HepG2 (cell line): ENCODE results near the gene RIT2. TPM values are rescaled to one million over a fixed set of nuclear protein-coding genes. Genes with fewer than 3 reads are reported as not detected.

Experiments used
- ATAC-seq: fragments of 200-7000 bp; cut with Tn5 transposase; 3 replicates; pipeline ENCODE4 v1.9.1; 2020; ENCODE audit warnings: mild to moderate bottlenecking, moderate library complexity
- BruUV-seq: library from RNA; stranded (reverse); fragments of 400-500 nt; replicated peaks from 2 replicates; lab custom pipeline; 2021; lab: Mats Ljungman, UMichigan
- CTCF ChIA-PET: fragments of 300-600 bp; formaldehyde crosslinking; extraction: SDS; loops from one replicate; lab custom pipeline; 2021; ENCODE audit warnings: low total read pairs, inconsistent platforms, low intra/inter-chr PET ratio; lab: Yijun Ruan, JAX
- POLR2A ChIA-PET: fragments of 350-600 bp; sonication (Branson Sonifier 250); formaldehyde crosslinking; loops from one replicate; lab custom pipeline; 2020; ENCODE audit warnings: antibody characterized with exemption, inconsistent platforms; lab: Yijun Ruan, JAX
- DNase-seq: peaks from one replicate; pipeline ENCODE4 v3.0.0-alpha.2; 2015; ENCODE audit warnings: low spot score
- FAIRE-seq: peaks from 3 replicates; lab custom pipeline; 2011; peaks lifted over from hg19 to GRCh38; lab: Jason Lieb, UNC
- H2AFZ ChIP-seq: one replicate; pipeline ENCODE4 v1.6.1; 2011; ENCODE audit warnings: low read length, inconsistent platforms
- H3K27ac ChIP-seq: fragments of 300-600 bp; 3 replicates; pipeline ENCODE4 v1.8.0; 2011; ENCODE audit warnings: mixed run types, mild to moderate bottlenecking, mixed read lengths, low read length, inconsistent platforms; ENCODE audit not compliant: insufficient read depth; ENCODE audit errors: extremely low read length
- H3K27me3 ChIP-seq, 2 experiments: fragments of 200-600 bp in 1 of 2; 2 replicates in 1 of 2; 3 replicates in 1 of 2; pipeline versions ENCODE4 v1.6.0 to v1.8.0; 2011; ENCODE audit warnings: low read length in 2 of 2, mild to moderate bottlenecking in 2 of 2, moderate library complexity in 2 of 2, inconsistent platforms in 1 of 2; ENCODE audit not compliant: insufficient read depth in 2 of 2, control insufficient read depth in 1 of 2
- H3K36me3 ChIP-seq, 2 experiments: fragments of 200-600 bp in 1 of 2; replicated peaks in 1 of 2; 2 replicates in 1 of 2; 3 replicates in 1 of 2; pipeline versions ENCODE4 v1.5.1 to v1.8.0; 2011; ENCODE audit warnings: low read length in 2 of 2, inconsistent platforms in 1 of 2; ENCODE audit not compliant: insufficient read depth in 2 of 2, control insufficient read depth in 1 of 2
- H3K4me1 ChIP-seq: 2 replicates; pipeline ENCODE4 v1.5.1; 2012; ENCODE audit warnings: low read length, inconsistent platforms; ENCODE audit not compliant: insufficient read depth
- H3K4me2 ChIP-seq: 2 replicates; pipeline ENCODE4 v1.6.0; 2011; ENCODE audit warnings: low read depth, low read length, inconsistent platforms
- H3K4me3 ChIP-seq, 3 experiments: fragments of 200-600 bp in 1 of 3; sonication (generic), shearing (Covaris generic) in 1 of 3; replicated peaks in 1 of 3; 2 replicates each; pipeline ENCODE4 v1.5.1; 2011 to 2016; ENCODE audit warnings: low read length in 3 of 3, inconsistent platforms in 2 of 3, low read depth in 2 of 3, mild to moderate bottlenecking in 2 of 3, control low read depth in 1 of 3, mixed read lengths in 1 of 3; ENCODE audit not compliant: insufficient read depth in 1 of 3
- H3K79me2 ChIP-seq: one replicate; pipeline ENCODE4 v1.6.1; 2011; ENCODE audit warnings: low read length, inconsistent platforms; ENCODE audit not compliant: insufficient read depth
- H3K9ac ChIP-seq: 2 replicates; pipeline ENCODE4 v1.6.0; 2011; ENCODE audit warnings: mild to moderate bottlenecking, low read depth, low read length, inconsistent platforms; ENCODE audit not compliant: insufficient read depth
- H3K9me3 ChIP-seq: 2 replicates; pipeline ENCODE4 v1.5.1; 2012; ENCODE audit warnings: mild to moderate bottlenecking, low read length
- H4K20me1 ChIP-seq: 2 replicates; pipeline ENCODE4 v1.6.0; 2011; ENCODE audit warnings: inconsistent platforms, mild to moderate bottlenecking, low read length, moderate library complexity; ENCODE audit not compliant: insufficient read depth
- ATF3 ChIP-seq: sonication (generic); formaldehyde crosslinking; IDR thresholded peaks from 2 replicates; pipeline ENCODE4 v1.4.0; 2020; ENCODE audit warnings: missing genetic modification reagents
- BCLAF1 ChIP-seq: fragments of 450-650 bp; IDR thresholded peaks from 2 replicates; pipeline ENCODE4 v1.6.1; 2017; ENCODE audit warnings: mild to moderate bottlenecking
- MAFF ChIP-seq: IDR thresholded peaks from 2 replicates; pipeline ENCODE4 v1.6.1; 2011; ENCODE audit warnings: low read depth, low read length, improper control_type of control experiment
- MAFK ChIP-seq, 2 experiments: IDR thresholded peaks in 1 of 2; conservative IDR thresholded peaks in 1 of 2; 2 replicates each; pipeline ENCODE4 v1.6.1; 2011; ENCODE audit warnings: improper control_type of control experiment in 2 of 2, low read length in 2 of 2
- MAZ ChIP-seq, 2 experiments: sonication (generic) in 1 of 2; formaldehyde crosslinking in 1 of 2; IDR thresholded peaks; 2 replicates each; pipeline versions ENCODE4 v1.5.0 to v1.6.1; 2012 to 2020; ENCODE audit warnings: low read depth in 2 of 2, mild to moderate bottlenecking in 2 of 2, borderline replicate concordance in 1 of 2, improper control_type of control experiment in 1 of 2, low read length in 1 of 2, missing genetic modification reagents in 1 of 2, moderate library complexity in 1 of 2
- NR2C2 ChIP-seq: sonication (generic); formaldehyde crosslinking; IDR thresholded peaks from 2 replicates; pipeline ENCODE4 v1.4.0; 2020; ENCODE audit warnings: missing genetic modification reagents, mild to moderate bottlenecking, moderate library complexity, borderline replicate concordance
- PPARG ChIP-seq: conservative IDR thresholded peaks from 2 replicates; pipeline ENCODE4 v1.6.1; 2016; ENCODE audit warnings: missing biosample characterization, missing genetic modification reagents
- PREB ChIP-seq: sonication (generic); formaldehyde crosslinking; IDR thresholded peaks from 2 replicates; pipeline ENCODE4 v1.4.0; 2020; ENCODE audit warnings: missing genetic modification reagents
- SP140L ChIP-seq: sonication (generic); formaldehyde crosslinking; IDR thresholded peaks from 2 replicates; pipeline ENCODE4 v1.4.0; 2020; ENCODE audit warnings: missing genetic modification reagents, borderline replicate concordance
- ZNF274 ChIP-seq: sonication (generic); formaldehyde crosslinking; IDR thresholded peaks from 2 replicates; pipeline ENCODE4 v1.5.1; 2020; ENCODE audit warnings: mild to moderate bottlenecking, missing genetic modification reagents
- ZNF580 ChIP-seq: IDR thresholded peaks from 2 replicates; pipeline ENCODE4 v1.6.1; 2016; ENCODE audit warnings: low read depth, borderline replicate concordance
- ZNF883 ChIP-seq: sonication (generic); formaldehyde crosslinking; IDR thresholded peaks from 2 replicates; pipeline ENCODE4 v1.5.1; 2020; ENCODE audit warnings: mild to moderate bottlenecking, missing genetic modification reagents; ENCODE audit errors: not compliant biosample characterization
- in situ Hi-C: cut with HindIII; loops from 2 replicates; pipeline ENCODE4 v1.10.0; 2017; ENCODE audit warnings: low pct_unique_long_range_greater_than_20kb; ENCODE audit not compliant: extremely low pct_ligation_motif_present
- intact Hi-C: fragments of 100-400 bp; cut with micrococcal nuclease; formaldehyde crosslinking; loops from one replicate; pipeline ENCODE4 v1.10.0; 2022; ENCODE audit not compliant: unreplicated experiment
- polyA plus RNA-seq, 8 experiments: library from polyadenylated mRNA; depleted of rRNA in 3 of 8; stranded (reverse) in 7 of 8; unstranded in 1 of 8; fragments of >200 nt; fragmentation: Illumina TruSeq in 4 of 8; extraction: Trizol in 4 of 8; gene quantifications; 2 replicates each; pipeline versions ENCODE4 v1.2.1 to v1.2.3, GENCODE V29; 2011 to 2016; ENCODE audit warnings: low read depth in 4 of 8, missing spikeins in 1 of 8, mixed read lengths in 1 of 8; ENCODE audit not compliant: insufficient read depth in 1 of 8
- total RNA-seq, 5 experiments: library from RNA; depleted of rRNA; stranded (reverse); fragments of >200 nt; fragmentation: Illumina TruSeq; extraction: Trizol; gene quantifications; 2 replicates each; pipeline ENCODE4 v1.2.3, GENCODE V29; 2016; ENCODE audit warnings: low read depth in 1 of 5

Gene RIT2
- total and polyA plus RNA-seq, 2 of the 13 experiments (the other 11 are each of a cell fraction or from before 2014, with no cell fraction given): not detected

- no peak overlapping the region for H3K4me3 ChIP-seq
- H3K79me2 ChIP-seq: no peaks in the 10 kb centered on the region
- TF ChIP-seq PREB (CRISPR knock-in tag): no peak
- peak; percentile 45 to 62; a peak in 3 of 4 replicates for TF ChIP-seq MAFK (conservative IDR thresholded peaks at IDR 0.05 in 1 of 2, IDR thresholded peaks at IDR 0.05 in 1 of 2; ENCODE audit: low read length in 2 of 2)
- peak; percentile 21; the same call in 1 of the 2 replicates for TF ChIP-seq MAFF
- H3K27me3 ChIP-seq: no peaks in the 10 kb centered on the region
- POLR2A ChIA-PET: no interaction called here
- BruUV-seq: no TSS peak
- ATAC-seq: no peak
- CTCF ChIA-PET: no interaction called here
- DNase-seq: no peak
- no peaks in the 10 kb centered on the region for H3K36me3 ChIP-seq
- H3K4me2 ChIP-seq: no peak overlapping the region
- no peak overlapping the region for H3K27ac ChIP-seq
- no peak overlapping the region for H2AFZ ChIP-seq
- intact Hi-C loops (no loop called here), in situ Hi-C loops (no loop called here)
- H3K4me1 ChIP-seq: no peaks in the 10 kb centered on the region
- no peak for FAIRE-seq
- no peak overlapping the region for H3K9ac ChIP-seq
- no peaks in the 10 kb centered on the region for H4K20me1 ChIP-seq
- no peaks in the 10 kb centered on the region for H3K9me3 ChIP-seq
Observed at GRCh38 chr18:42864876-42865275, 250.6 kb downstream of the RIT2 start.

- DNase-seq (no peak), ATAC-seq (no peak), FAIRE-seq (no peak)
- Histone ChIP-seq H3K79me2 (no peaks in the 10 kb centered on the region), H3K36me3 (no peaks in the 10 kb centered on the region), H3K4me3 (no peak overlapping the region), H2AFZ (no peak overlapping the region), H3K27me3 (no peaks in the 10 kb centered on the region), H4K20me1 (no peaks in the 10 kb centered on the region), H3K9ac (no peak overlapping the region), H3K9me3 (no peaks in the 10 kb centered on the region), H3K4me1 (no peaks in the 10 kb centered on the region), H3K27ac (no peak overlapping the region), H3K4me2 (no peak overlapping the region)
- CTCF ChIA-PET: no interaction called here
- in situ Hi-C loops (no loop called here), intact Hi-C loops (no loop called here)
- POLR2A ChIA-PET: no interaction called here
- no TSS peak for BruUV-seq
- no peak for TF ChIP-seq ZNF883
- TF ChIP-seq BCLAF1: no peak
- no peak for TF ChIP-seq SP140L (CRISPR knock-in tag)
- no peak for TF ChIP-seq ZNF274 (CRISPR knock-in tag)
- TF ChIP-seq ZNF580 (CRISPR knock-in tag): no peak
- no peak for TF ChIP-seq MAZ (IDR thresholded peaks at IDR 0.05; ENCODE audit: borderline replicate concordance, low read depth, low read length)
- TF ChIP-seq MAZ (CRISPR knock-in tag; IDR thresholded peaks at IDR 0.05; ENCODE audit: low read depth): no peak
- no peak for TF ChIP-seq PPARG (CRISPR knock-in tag)
- TF ChIP-seq NR2C2 (CRISPR knock-in tag): no peak
- no peak for TF ChIP-seq ATF3 (CRISPR knock-in tag)
Observed at GRCh38 chr18:42861271-42861670, 254.2 kb downstream of the RIT2 start.
